GM19397 (cell line): ENCODE data around the gene SERGEF.

Experiments
- ATAC-seq: cut with Tn5 transposase; IDR thresholded peaks from one replicate; pipeline ENCODE4 v1.9.1; 2021; ENCODE audit warnings: mild to moderate bottlenecking, moderate library complexity; ENCODE audit not compliant: unreplicated experiment

SERGEF gene

DNA sequence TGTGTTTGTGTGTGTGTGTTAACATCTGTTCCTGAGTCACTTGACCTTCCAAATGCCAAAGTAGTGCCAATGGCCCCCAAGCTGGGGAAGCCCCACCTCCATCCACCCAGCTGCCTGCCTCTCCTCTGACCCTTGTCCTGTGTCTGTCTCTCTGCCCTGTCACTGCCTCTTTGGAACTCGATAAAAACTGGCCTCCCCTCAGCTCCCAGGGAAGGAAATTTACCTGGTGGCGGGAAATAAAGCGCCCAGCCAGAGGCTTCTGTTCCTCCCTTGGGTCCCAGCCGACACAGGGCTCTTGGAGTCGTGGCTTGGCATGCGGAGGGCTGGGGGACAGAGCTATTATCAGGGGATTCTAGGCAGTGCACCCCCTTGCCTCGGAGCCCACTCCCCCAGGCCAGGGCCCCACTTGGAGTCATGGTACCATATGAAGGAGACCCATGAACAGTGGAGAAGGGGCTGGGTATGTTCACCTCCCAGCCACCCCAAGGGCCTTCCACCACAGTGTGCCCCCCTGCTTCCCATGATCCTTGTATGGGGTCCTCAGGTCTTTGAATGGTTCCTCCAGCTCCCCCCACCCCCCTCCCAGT is 272.1 kb downstream of the SERGEF start:
- ATAC-seq, result no peak

DNA sequence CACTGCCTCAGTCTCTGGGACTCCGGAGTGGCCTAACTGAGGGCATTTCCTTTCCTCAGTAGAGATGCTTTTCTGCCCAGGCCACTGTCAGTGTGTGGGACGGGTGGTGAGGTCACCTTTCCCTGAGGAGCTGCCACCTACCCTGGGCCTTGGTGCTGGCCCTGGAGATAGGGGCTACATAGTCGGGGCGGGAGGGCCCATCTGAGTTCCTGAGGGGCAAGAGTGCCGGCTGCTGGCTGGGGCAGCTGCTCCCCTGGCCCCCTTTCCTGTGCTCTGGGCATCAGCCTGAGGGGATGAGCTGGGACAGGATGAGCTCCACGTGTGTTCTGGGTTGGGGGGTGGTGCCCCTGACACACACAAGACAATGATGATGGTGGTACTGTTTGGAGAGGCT is 272.9 kb downstream of the SERGEF start:
- ATAC-seq, result no peak

DNA sequence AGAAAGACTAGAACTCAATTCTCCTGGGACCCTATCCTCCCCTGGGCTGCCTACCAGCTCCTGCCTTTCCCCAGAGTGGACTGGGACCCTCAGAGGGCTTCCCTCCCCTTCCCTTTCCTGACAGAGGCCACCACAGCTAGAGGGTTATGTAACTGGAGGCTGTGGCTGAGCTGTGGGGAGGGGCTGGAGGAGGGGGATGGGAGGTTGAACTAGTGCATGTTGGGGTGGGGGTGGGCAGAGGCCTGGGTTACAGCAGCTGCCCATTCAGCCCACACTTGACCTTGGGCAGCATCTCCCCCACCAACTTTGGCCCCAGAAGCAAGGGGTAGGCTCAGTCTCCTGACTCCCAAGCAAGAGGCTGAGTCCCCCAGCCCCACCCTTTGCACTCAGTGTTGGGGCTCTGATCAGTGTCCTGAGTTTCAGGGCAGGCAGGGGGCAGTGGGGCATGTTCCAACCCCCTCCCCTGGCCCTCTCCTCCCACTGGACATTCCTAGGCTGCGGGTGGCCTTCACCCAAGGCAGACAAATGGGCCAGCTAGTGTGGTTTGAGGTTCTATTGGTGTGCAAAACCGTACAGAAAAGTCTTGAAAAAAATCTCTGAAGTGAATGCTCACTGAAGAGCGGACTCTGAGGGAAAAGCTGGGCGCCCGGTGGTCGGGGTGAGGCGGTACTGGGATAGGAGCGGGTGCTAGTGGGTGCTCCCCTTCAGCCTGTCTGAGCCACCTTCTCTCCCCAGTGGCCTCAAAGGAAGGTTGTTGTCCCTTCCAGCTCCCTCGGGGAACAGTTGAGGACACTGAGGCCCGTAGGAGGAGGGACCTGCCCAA is 274.5 kb downstream of the SERGEF start:
- ATAC-seq, result no peak
